IPS-15b (cell line): ENCODE data around the gene B3GAT1.

Experiments used
- H3K27me3 ChIP-seq: one replicate; pipeline ENCODE4 v1.6.1; 2013; ENCODE audit warnings: low read length; ENCODE audit not compliant: control insufficient read depth, insufficient read depth
- H3K36me3 ChIP-seq: one replicate; pipeline ENCODE4 v1.6.1; 2013; ENCODE audit warnings: low read length; ENCODE audit not compliant: control insufficient read depth, insufficient read depth
- H3K4me1 ChIP-seq: one replicate; pipeline ENCODE4 v1.6.1; 2013; ENCODE audit warnings: mild to moderate bottlenecking, low read length; ENCODE audit not compliant: control insufficient read depth, insufficient read depth
- H3K4me3 ChIP-seq: one replicate; pipeline ENCODE4 v1.5.1; 2013; ENCODE audit warnings: low read depth, low read length
- H3K9ac ChIP-seq: one replicate; pipeline ENCODE4 v1.6.1; 2013; ENCODE audit warnings: low read depth, mild to moderate bottlenecking, low read length
- H3K9me3 ChIP-seq: one replicate; pipeline ENCODE4 v1.6.1; 2013; ENCODE audit warnings: mild to moderate bottlenecking, low read length; ENCODE audit not compliant: control insufficient read depth, insufficient read depth

B3GAT1 gene

DNA sequence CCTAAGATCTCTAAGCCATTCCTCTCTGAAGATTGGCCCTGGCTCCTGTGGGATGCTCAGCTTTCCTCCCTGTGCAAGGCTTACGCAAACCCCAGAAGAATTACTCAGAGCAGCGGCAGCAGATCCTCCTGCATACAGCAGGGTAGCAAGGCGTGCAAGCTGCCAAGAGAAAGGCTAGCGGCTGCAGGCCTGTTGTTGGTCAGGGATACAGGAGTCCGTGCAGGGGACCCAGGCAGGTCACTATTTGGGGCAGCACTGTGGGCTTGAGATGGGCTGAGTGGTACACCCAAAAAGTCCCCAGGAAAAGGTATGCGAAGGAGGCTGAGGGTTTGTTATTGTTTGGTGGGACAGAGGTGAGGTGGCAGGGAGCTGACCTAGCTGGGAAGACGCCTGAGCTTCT, 78.7 kb downstream of the B3GAT1 start:
- Histone ChIP-seq H3K36me3 (no peaks in the 10 kb centered on the region), H3K27me3 (peaks cover 43% of the 10 kb centered on the region), H3K4me1 (peaks cover 5% of the 10 kb centered on the region), H3K4me3 (no peak overlapping the region), H3K9me3 (no peaks in the 10 kb centered on the region), H3K9ac (no peak overlapping the region)

DNA sequence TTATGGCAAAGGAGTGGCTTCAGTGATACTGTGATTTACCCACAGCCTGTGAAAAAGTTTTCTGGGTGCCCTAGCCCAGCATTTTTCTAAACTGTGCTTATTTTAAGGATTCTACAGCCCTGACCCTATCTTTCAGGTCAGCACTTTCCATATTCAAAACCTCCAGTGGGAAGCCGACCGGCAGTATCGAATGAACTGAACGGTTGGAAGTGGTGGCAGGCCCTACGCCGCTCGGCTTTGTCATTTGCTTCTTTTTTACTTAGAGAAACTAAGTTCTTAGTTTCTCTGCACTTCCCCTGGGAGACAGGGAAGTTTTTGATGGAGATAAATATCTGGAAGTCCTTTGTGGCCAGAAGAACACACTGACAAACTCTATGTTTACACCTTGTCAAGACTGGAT, 79.3 kb downstream of the B3GAT1 start:
- no peaks in the 10 kb centered on the region for H3K36me3 ChIP-seq
- H3K9ac ChIP-seq: no peak overlapping the region
- no peaks in the 10 kb centered on the region for H3K9me3 ChIP-seq
- peaks cover 5% of the 10 kb centered on the region for H3K4me1 ChIP-seq
- H3K4me3 ChIP-seq: peak overlapping the region; percentile 75
- peaks cover 43% of the 10 kb centered on the region for H3K27me3 ChIP-seq

- Histone ChIP-seq H3K4me3 (peak overlapping the region; percentile 75), H3K36me3 (no peaks in the 10 kb centered on the region), H3K27me3 (peaks cover 43% of the 10 kb centered on the region), H3K9ac (no peak overlapping the region), H3K9me3 (no peaks in the 10 kb centered on the region), H3K4me1 (peaks cover 5% of the 10 kb centered on the region)
These were observed 79.8 kb downstream of the B3GAT1 start for GRCh38 chr11:134332189-134332631.

GRCh38 chr11:134331354-134332188, 80.5 kb downstream of the B3GAT1 start, which contains the start of gene GLB1L2:
Gene GLB1L2, plus strand, starts transcription at chr11:134331988. Its CDS starts 74 bp downstream, at chr11:134332062.
- Histone ChIP-seq H3K4me3 (peak within 1 kb of the TSS; percentile 75), H3K4me1 (peaks cover 5% of the 10 kb centered on the region), H3K36me3 (no peaks in the 10 kb centered on the region), H3K27me3 (peaks cover 43% of the 10 kb centered on the region), H3K9ac (no peak within 1 kb of the TSS), H3K9me3 (no peaks in the 10 kb centered on the region)

DNA sequence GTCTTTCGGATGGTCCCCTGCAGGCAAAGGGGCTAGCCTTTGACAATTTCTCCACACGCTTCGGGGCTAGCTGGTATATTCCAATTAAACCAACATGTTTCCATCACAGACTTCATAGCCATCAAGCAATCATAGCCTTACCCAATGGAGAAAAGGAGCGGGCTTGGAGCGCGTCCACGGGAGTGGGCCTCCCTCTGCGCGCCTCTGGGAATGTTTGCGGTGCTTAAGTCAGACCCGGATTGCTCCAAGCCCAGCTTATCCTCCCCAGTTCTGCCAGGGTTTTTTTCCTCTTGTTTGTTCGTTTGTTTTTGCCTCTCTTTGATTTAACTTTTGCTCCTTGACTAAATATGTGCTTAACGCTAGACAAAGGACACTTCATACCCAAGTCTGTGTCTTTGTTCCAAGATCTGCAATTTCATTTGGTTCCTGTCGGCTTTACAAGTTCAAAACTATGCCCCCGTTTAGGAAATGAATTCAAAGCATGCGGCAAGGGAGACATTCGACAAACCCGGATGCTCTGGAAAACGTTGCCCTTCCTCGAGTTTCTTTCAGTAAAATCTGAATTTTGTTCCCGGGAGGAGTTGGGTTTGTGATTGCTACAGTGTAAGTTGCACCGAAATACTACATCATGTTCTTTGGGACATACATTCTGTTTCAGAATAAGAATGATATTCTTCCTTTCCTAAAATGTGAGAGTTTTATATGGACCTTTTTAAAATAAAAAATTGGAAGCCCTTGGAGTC, 81.3 kb downstream of the B3GAT1 start:
- Histone ChIP-seq H3K4me3 (peak overlapping the region; percentile 46), H3K9ac (no peak overlapping the region), H3K36me3 (no peaks in the 10 kb centered on the region), H3K9me3 (no peaks in the 10 kb centered on the region), H3K4me1 (peaks cover 5% of the 10 kb centered on the region), H3K27me3 (peaks cover 40% of the 10 kb centered on the region)
